HG03066 (cell line): Measurements from ENCODE around the gene GPR50.

Experiments used
- ATAC-seq: cut with Tn5 transposase; IDR thresholded peaks from one replicate; pipeline ENCODE4 v1.9.1; 2021; ENCODE audit warnings: low read depth; ENCODE audit not compliant: unreplicated experiment

GPR50 gene

DNA sequence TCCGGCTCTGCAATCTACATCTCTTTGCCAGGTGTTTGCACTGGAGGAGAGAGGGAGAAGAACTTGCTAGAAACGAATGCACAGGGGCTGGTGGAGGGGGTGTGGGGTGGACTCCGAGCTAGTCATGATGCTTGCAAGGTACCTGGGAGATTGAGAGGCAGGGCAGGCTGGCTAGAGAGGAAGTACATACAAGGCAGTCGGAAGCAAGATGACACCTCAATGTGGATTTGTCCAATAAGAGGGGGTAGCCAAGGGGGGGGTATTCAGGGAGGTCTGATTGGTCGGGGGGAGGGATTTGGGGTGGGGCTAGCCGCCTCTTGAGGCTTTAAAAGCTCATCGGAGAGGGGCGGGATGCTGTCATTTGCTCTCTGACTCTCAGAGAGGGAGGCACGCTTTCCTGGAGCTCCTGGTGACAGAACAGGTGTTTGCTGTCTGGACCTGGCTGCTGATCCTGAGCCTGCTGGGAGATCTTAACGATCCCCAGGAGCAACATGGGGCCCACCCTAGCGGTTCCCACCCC lies at the start of gene GPR50:
TSS of gene GPR50 (plus strand) at position 354 of the 520 bp plus-strand sequence. CDS start at position 492, 138 bp downstream.
- ATAC-seq = no peak

DNA sequence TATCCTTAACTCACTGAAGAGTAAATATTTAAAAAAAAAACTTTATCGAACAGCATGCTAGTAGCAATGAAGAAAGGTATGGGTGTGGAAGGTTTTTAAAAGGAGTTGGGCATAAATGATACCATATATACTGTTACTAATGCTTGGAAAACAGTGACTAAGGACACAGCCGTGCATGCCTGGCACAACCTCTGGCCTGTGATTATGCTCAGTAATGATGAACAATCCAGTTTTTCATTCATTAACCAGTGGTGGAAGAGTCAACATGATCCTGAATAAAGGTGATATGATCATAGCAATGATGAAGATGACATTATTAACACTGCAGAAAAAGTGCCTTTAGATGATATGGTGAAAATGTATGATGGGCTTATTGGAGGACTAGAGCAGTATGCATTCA lies 43.9 kb upstream of the GPR50 start:
- ATAC-seq = no peak

DNA sequence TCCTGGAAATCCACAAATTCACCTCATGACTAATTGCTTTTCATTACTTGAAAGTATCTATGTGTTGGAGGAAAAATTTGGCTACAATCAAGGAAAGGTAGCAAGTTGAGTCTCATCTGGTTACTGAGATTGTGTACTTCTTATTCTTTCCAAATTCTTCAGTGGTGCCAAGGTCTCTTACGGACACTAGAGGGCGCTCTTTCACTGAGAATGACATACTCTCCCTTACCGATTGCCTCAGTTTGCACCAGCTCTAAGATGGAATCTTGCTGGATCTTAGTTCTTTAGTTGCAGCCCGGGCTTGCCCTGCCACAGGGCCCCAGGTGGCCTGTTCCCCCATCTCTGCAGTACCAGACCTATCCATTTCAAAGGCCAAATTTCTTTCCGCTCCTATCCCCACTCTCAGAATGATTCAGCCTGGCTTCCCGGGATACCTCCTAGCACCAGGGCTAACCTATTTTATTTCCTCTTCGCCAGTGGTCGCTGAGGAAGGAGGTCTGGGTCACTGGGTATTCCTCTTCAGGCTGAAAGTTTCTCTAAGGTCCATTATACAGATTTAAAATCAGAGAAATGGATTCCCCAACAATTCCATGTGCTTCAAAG lies 24.6 kb upstream of the GPR50 start:
- ATAC-seq = peak; percentile 73

DNA sequence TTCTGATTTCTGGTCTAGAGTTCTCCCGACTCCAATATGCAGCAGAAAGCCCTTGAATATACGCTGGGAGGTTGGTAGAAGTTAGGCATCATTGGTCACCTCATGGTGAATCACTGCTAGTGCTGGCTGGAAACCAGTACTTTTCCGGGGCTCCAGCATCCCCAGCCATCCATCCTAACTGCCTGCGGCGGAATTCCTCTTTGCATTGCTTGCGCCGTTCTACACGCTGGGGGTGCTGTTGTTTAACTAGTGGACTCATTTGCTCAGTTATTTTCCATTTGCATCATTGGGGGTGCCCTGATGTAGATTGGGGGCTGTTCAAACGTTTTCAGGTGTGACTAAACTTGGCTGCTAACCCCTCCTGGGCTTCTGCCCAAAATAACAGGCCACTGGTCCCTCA lies 23.3 kb upstream of the GPR50 start:
- ATAC-seq = no peak

DNA sequence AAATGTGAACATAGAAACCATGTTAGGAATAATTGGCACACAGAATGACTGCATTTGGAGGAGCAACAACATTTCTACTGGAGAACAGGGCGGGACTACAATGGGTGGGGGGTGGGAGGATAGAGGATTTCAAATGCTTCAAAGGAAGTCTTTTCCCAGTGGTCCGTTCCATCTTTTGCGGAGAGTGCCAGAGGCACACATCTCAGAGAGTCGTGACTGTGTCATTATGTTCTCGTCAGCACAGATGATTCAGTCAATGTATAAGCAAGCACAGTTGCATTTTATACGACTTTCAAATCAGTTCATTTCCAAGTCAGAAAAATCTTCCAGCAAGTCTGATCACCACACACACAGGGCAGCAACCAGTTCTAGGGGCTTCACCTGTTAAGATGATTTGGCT lies 22.7 kb upstream of the GPR50 start:
- ATAC-seq = no peak

DNA sequence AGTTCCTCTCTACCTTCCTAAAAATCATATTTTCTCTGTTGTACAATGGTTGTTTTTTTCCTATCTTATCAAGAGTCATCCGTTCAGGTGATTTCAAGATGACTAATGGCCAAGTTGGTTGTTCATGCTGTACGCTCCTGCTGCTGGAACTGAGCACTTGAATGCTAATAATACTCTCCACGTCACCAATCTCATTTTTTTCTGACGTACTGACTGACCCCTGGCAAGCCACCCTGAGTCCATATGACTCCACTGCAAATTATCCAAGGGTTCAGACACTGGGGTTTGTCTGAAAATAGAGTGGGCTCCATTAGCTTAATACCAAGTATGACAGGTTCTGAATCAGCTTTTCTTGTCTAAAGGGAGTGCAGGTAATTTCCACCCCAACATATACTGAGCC lies 21.1 kb upstream of the GPR50 start:
- ATAC-seq = no peak

DNA sequence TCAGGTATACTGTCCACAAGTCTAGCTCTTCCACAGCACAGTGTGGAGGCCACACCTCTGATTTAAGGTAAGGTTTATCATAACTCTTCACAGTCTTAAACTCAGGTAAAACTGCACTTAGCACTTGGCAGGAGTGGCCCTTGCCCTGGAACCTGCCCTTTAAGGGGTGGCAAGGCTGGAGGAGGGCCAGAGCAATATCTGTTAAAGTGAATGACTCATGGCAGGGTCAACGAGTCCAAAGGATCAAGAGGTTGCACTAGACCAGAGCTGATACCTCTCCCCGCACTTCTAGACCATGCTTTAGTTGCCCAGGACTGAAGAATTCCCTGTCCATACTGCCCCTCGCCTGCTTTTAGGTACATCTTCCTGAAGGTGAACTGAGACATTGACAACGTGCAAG lies 14.7 kb upstream of the GPR50 start:
- ATAC-seq = no peak

DNA sequence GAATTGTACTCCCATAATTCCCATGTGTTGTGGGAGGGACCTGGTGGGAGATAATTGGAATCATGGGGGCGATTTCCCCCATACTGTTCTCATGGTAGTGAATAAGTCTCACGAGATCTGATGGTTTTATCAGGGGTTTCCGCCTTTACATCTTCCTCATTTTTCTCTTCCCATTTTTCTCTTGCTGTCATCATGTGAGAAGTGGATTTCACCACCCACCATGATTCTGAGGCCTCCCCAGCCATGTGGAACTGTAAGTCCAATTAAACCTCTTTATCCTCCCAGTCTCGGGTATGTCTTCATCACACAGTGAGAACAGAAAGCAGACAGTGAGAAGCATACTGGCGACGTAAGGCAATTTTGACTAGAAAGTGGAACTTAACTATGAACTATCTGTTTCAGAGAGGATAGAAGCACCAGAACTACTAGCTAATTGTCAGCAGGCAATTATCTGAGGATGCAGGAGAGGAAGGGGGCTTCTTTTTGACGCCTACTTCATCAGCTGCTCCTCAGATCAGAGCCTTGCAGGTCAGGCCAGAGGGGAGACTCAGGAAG lies 8.5 kb upstream of the GPR50 start:
- no peak for ATAC-seq

DNA sequence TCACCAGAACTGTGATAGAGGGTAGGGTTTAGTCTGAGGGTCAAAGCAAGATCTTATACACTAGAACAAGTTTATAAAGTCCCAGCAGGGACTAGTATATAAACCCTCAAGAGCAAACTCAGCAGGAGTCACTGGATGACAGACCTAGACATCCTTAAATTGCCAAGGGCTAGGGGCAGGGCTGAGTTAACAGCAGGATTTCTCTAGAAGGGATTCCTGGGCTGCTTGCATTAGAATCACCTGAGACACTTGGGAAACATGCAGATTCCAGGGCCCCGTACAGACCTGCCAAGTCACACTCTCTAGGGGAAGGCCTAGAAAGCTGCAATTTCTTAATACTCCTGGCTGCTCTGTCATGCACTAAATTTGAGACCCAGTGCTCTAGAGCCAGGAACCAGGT lies 6.6 kb upstream of the GPR50 start:
- no peak for ATAC-seq

DNA sequence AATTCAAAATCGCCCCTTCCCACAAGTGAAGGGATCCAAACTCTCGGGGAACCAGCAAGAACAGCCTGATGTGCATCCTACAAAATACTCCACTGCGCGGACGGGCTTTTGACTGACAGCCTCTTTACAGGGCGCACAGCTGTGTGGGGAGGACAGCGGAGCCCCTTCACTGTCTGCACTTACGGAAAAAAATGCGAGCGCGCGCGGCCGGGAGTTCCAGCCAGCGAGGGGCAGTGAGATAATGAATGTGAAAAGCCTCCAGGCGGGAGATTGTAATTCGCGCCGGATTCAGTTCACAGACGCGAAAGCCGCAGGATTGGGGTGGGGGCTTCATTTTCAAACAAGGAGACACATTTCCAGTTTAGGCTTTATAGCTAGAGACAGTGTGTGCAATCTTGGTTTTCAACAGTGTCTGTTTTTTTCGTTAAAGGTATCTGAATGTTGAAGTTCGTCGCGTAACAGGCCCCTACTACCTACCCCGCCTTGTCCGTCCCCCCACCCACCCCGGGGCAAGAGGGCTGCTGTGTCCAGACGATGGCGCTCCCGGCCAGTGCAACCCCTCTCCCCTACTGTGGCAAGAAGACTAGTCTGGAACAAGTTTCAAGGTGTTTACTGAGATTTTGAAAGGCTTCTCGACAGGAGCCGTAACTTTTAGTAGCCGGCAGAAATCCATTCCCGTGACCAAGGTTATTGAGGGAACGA lies 1.7 kb upstream of the GPR50 start:
- no peak for ATAC-seq

DNA sequence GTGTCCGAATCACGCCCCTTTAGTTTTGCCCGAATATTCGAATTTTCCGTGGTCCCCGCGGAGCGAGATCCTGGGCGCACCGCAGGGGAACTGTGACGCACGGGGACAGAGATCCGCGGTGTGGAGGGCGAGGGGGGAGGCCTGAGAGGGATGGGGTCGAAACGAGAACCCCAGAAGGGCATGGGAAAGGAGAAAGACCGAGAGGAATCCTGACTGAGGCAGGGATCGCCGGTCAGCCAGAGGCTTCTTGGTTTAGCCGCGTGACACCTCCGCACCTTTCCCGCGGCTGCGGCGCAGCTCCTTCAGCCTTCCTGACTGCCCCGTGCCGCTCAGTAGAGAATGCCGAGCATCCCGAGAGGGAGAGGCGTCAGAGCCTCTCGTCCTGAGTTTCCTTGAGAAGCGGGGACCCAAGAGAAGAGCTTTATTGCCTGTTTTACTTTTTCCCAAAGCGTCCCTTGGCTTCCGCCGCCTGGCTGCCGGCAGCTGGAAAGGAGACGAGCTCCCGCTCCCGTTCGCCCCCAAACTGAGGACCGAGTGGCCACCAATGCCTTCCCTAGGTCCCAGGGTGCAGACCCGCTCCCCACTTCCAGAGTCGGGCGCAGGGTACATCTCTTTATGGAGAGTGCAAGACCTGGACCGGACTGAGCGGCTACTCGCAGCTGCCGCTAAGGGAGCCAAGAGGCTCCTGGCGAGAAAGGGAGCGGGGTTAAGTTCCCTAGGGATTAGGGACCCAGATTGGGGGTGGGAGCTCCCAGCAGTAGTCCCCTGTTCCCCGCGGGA lies 911 bp upstream of the GPR50 start:
- no peak for ATAC-seq

DNA sequence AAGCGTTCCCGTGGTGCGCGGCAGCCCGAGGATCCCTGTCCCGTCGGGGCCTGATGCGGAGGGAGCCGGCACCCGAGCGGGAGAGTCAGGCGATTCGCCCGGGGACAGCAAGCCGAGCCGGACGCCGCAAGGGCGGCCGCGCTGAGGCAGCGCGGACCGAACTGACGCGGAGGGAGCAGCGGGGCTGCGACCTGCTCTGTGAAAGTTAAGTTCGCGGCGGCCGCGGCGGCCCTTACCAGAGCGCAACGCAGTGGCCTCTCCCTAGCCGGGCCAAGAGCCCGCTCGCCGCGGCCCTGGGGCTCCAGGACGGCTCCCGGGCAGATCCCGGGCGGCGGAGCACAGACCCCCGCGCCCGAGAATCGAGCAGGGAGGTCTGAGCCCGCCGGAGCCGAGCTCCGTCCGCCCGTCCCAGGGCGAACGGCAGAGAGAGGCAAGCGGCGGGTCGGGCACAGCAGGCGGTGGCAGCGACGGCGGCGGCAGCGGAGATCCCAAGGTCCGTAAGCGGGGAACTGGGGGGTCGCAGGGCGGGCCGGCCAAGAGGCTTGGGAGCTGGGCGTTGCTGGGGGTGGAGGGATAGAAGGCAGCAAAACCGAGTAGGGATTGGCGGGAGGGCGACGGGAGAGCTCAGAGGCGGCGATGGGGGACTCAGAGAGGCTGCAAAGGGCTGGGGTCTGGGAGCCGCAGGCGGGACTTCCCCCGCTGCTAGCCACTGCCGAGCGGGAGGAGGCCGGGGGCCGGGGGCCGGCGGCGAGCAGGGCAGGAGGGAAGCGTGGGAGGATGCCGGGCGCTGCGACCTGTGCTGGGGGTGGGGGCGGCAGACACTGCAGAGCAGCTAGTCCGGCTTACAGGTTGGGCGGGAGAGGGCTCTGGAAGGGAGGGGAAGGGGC lies 1.0 kb downstream of the GPR50 start:
- no peak for ATAC-seq

DNA sequence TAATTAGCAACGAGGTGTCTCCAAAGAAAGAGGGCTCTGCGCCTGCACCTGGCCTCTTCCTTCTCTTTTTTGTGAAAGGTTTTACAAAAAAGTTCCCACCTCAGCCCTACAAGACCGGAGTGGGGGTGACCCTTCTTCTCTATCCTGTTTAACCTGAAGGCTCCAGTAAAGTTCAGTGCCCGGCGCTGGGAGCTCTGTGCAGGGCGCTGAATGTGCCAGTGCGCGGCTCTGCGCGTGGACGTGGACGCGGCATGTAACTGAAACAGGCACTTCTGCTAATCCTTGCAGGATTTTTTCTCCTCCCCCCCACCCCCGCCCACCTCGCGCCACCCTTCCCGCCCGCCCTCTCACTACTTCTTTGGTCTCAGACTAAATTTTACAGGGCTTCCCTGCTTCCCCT lies 2.4 kb downstream of the GPR50 start:
- ATAC-seq = no peak

DNA sequence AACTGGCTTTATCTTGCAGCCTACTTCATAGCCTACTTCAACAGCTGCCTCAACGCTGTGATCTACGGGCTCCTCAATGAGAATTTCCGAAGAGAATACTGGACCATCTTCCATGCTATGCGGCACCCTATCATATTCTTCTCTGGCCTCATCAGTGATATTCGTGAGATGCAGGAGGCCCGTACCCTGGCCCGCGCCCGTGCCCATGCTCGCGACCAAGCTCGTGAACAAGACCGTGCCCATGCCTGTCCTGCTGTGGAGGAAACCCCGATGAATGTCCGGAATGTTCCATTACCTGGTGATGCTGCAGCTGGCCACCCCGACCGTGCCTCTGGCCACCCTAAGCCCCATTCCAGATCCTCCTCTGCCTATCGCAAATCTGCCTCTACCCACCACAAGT lies 4.0 kb downstream of the GPR50 start:
- no peak for ATAC-seq

DNA sequence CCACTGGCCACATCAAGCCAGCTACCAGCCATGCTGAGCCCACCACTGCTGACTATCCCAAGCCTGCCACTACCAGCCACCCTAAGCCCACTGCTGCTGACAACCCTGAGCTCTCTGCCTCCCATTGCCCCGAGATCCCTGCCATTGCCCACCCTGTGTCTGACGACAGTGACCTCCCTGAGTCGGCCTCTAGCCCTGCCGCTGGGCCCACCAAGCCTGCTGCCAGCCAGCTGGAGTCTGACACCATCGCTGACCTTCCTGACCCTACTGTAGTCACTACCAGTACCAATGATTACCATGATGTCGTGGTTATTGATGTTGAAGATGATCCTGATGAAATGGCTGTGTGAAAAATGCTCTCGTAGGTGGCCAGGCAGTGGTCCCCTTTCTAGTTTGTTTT lies 4.7 kb downstream of the GPR50 start:
- ATAC-seq = no peak

DNA sequence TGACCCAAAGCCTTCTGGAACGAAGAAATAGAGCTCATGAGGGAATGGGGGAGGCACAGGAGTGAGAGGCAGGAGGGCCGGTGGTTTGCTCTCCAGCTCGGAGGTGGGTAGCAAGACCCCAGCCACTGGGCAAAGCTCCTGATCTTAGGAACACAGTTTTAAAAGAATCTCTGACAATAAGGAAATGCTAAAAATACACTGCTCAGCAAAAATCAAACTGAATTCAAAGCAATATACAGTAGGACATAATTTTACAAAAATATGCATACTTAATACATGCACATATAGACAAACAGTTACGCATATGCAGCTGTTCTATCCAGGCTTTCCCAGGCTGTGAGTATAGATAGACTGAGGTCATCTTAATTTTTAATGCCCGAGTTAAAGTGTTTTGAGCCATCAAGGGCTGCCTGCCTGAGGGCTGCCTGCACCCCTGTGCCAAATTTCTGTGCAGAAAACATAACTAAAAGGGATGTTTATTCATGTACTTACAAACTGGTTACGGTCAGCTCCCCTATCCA lies 6.9 kb downstream of the GPR50 start:
- ATAC-seq = no peak

DNA sequence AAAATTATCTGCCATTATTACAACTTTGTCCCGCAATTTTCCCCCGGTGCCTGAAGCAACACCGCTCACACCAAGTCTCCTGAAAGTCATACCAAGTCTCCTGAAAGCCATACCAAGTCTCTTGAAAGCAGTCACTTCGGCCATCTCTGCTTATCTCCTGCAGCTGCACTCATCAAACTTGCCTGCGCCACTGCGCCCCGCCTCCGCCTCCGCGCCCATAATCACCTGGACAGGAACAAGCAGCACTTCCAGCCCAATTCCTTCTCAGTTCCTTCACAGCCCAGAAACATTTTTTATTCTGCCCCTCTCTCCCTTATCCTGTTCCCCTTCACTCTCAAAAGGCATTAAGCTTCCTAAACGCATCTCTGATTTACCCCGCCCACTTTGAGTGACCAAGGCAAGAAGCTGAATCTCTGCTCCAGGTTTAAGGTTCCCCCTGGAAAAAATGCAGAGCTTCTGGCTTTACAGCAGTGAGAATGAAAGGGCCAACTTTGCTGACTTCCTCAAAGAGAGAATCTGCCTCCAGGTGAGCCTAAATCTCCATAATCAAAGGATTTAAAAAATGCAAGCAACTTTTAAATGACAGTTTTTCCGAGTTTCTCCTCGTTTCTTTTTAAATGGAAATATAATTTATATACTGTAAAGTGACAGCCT lies 7.7 kb downstream of the GPR50 start:
- ATAC-seq = no peak

DNA sequence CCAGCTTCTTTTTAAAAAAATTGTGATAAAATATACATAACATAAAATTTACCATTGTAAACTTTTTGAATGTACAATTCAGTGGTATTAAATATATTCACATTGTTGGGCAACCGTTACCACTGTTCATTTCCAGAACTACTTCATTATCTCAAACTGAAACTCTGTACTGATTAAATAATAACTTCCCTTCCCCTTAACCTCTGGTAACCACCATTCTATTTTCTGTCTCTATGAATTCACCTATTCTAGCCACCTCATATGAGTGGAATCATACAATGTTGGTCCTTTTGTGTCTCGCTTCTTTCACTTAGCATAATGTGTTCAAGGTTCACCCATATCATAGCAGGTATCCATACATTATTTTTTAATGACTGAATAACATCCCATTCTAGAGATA lies 8.3 kb downstream of the GPR50 start:
- no peak for ATAC-seq

DNA sequence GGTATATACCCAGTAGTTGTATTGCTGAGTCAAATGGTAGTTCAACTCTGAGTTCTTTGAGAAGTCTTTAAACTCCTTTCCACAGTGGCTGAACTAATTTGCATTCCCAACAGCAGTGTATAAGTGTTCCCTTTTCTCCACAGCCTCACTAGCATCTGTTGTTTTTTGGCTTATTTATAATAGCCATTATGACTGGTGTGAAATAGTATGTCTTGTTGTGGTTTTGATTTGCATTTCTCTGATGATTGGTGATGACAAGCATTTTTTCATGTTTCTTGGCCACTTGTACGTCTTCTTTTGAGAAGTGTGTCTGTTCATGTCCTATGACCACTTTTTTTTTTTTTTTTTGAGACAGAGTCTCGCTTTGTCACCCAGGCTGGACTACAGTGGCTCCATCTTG lies 30.5 kb downstream of the GPR50 start:
- ATAC-seq = no peak

DNA sequence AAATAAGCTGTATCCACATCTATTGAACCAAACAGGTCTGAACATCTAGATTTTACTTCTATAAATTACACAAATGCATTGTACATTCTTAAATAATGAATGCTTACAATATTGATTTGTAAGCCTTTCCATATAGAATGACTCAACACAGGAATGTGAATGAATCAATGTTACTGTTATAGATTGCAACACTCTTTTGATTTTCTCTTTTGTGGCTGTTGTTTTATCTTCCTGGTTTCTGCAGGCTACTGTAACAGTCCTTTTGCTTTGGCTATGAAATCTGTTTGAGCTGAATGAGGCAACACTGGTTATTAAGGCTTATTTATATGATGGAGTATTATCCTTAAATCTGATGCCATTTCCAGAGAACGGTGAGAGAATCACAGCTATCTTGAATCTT lies 49.5 kb downstream of the GPR50 start:
- no peak for ATAC-seq
